Measurements from ENCODE around the gene HHIPL2.

HHIPL2 gene

GRCh38 chr1:222540598-222540995 lies 7.3 kb downstream of the HHIPL2 start:
- Histone ChIP-seq H3K9me2 (ENCODE audit: low read depth, low read length) (no peaks in the 10 kb centered on the region), H3F3A (ENCODE audit: insufficient read depth, low read length) (no peaks in the 10 kb centered on the region), H3K36me3 (ENCODE audit: insufficient read depth, low read length) (no peaks in the 10 kb centered on the region), H3K4me2 (ENCODE audit: low read length) (no peak overlapping the region), H3K27ac (ENCODE audit: low read depth, low read length, poor library complexity, severe bottlenecking) (no peak overlapping the region), H2AFZ (ENCODE audit: low read length) (no peak overlapping the region), H3K9me3 (ENCODE audit: low read length) (no peaks in the 10 kb centered on the region), H3K27me3 (ENCODE audit: insufficient read depth, low read length) (no peaks in the 10 kb centered on the region), H3K4me1 (ENCODE audit: insufficient read depth, low read length, severe bottlenecking) (no peaks in the 10 kb centered on the region), H4K20me1 (ENCODE audit: insufficient read depth, low read length) (no peaks in the 10 kb centered on the region), H3K4me3 (ENCODE audit: low read depth, low read length, poor library complexity, severe bottlenecking) (no peak overlapping the region), H3K9ac (ENCODE audit: low read length) (no peak overlapping the region), H3K79me2 (ENCODE audit: insufficient read depth, low read length) (no peaks in the 10 kb centered on the region)
- no peak for TF ChIP-seq CTCF (IDR thresholded peaks at IDR 0.05; ENCODE audit: low read length)
- no peak for TF ChIP-seq EZH2 (IDR thresholded peaks at IDR 0.05; ENCODE audit: borderline replicate concordance, low read length)

GRCh38 chr1:222539951-222540597 lies 7.8 kb downstream of the HHIPL2 start:
- Histone ChIP-seq H3F3A (ENCODE audit: insufficient read depth, low read length) (no peaks in the 10 kb centered on the region), H3K27me3 (ENCODE audit: insufficient read depth, low read length) (no peaks in the 10 kb centered on the region), H3K9me2 (ENCODE audit: low read depth, low read length) (no peaks in the 10 kb centered on the region), H2AFZ (ENCODE audit: low read length) (no peak overlapping the region), H3K9me3 (ENCODE audit: low read length) (no peaks in the 10 kb centered on the region), H3K36me3 (ENCODE audit: insufficient read depth, low read length) (no peaks in the 10 kb centered on the region), H3K4me3 (ENCODE audit: low read depth, low read length, poor library complexity, severe bottlenecking) (no peak overlapping the region), H3K4me2 (ENCODE audit: low read length) (no peak overlapping the region), H3K4me1 (ENCODE audit: insufficient read depth, low read length, severe bottlenecking) (no peaks in the 10 kb centered on the region), H3K79me2 (ENCODE audit: insufficient read depth, low read length) (no peaks in the 10 kb centered on the region), H4K20me1 (ENCODE audit: insufficient read depth, low read length) (no peaks in the 10 kb centered on the region), H3K9ac (ENCODE audit: low read length) (no peak overlapping the region), H3K27ac (ENCODE audit: low read depth, low read length, poor library complexity, severe bottlenecking) (no peak overlapping the region)
- TF ChIP-seq EZH2 (IDR thresholded peaks at IDR 0.05; ENCODE audit: borderline replicate concordance, low read length) (no peak), CTCF (IDR thresholded peaks at IDR 0.05; ENCODE audit: low read length) (no peak)

- H3K9me3 ChIP-seq (ENCODE audit: low read length), result no peaks in the 10 kb centered on the region
- H3K27ac ChIP-seq (ENCODE audit: low read depth, low read length, poor library complexity, severe bottlenecking), result no peak overlapping the region
- H2AFZ ChIP-seq (ENCODE audit: low read length), result no peak overlapping the region
- no peaks in the 10 kb centered on the region for H3K4me1 ChIP-seq (ENCODE audit: insufficient read depth, low read length, severe bottlenecking)
- H3K9me2 ChIP-seq (ENCODE audit: low read depth, low read length), result no peaks in the 10 kb centered on the region
- H3F3A ChIP-seq (ENCODE audit: insufficient read depth, low read length), result no peaks in the 10 kb centered on the region
- no peak overlapping the region for H3K4me3 ChIP-seq (ENCODE audit: low read depth, low read length, poor library complexity, severe bottlenecking)
- H3K36me3 ChIP-seq (ENCODE audit: insufficient read depth, low read length), result no peaks in the 10 kb centered on the region
- no peaks in the 10 kb centered on the region for H3K27me3 ChIP-seq (ENCODE audit: insufficient read depth, low read length)
- no peak overlapping the region for H3K4me2 ChIP-seq (ENCODE audit: low read length)
- no peak overlapping the region for H3K9ac ChIP-seq (ENCODE audit: low read length)
- no peaks in the 10 kb centered on the region for H4K20me1 ChIP-seq (ENCODE audit: insufficient read depth, low read length)
- TF ChIP-seq CTCF (IDR thresholded peaks at IDR 0.05; ENCODE audit: low read length), result no peak
- no peaks in the 10 kb centered on the region for H3K79me2 ChIP-seq (ENCODE audit: insufficient read depth, low read length)
These were observed 12.4 kb downstream of the HHIPL2 start for GRCh38 chr1:222535455-222535854.

All from OCI-LY1 (cell line).